HEK293T (cell line): ENCODE results near the gene ASIC3.

Source experiments
- ARNT ChIP-seq: fragments of 450-650 bp; IDR thresholded peaks from 2 replicates; pipeline ENCODE4 v1.6.1; 2017; ENCODE audit warnings: mild to moderate bottlenecking
- ELF4 ChIP-seq: fragments of 450-650 bp; IDR thresholded peaks from 2 replicates; pipeline ENCODE4 v1.6.1; 2017; ENCODE audit warnings: antibody characterized with exemption
- SP1 ChIP-seq: fragments of 450-650 bp; IDR thresholded peaks from 2 replicates; pipeline ENCODE4 v1.6.1; 2017

GRCh38 chr7:151014950-151015349 is 33.4 kb upstream of the ASIC3 start:
- TF ChIP-seq SP1: no peak
- TF ChIP-seq ARNT: no peak
- TF ChIP-seq ELF4: no peak
